Skeletal muscle satellite cell (primary cell): ENCODE measurements around the gene ERV3-1. TPM values are rescaled to one million over a fixed set of nuclear protein-coding genes. Genes with fewer than 3 reads are reported as not detected.
A peak's percentile ranks its signal among the peaks of the same experiment; 100 is the strongest.
"Not testable (repeated sequence)": the region's sequence is repeated elsewhere in the genome, so short reads cannot be mapped to it uniquely, and the experiment has no call there.

ENCODE experiments used
- H3K27me3 ChIP-seq: 2 replicates; pipeline ENCODE4 v1.7.0; 2013; ENCODE audit warnings: low read length; ENCODE audit not compliant: control insufficient read depth, insufficient read depth
- H3K36me3 ChIP-seq: 2 replicates; pipeline ENCODE4 v1.7.0; 2013; ENCODE audit warnings: mild to moderate bottlenecking, control low read depth, low read length; ENCODE audit not compliant: insufficient read depth
- H3K4me1 ChIP-seq: 2 replicates; pipeline ENCODE4 v1.7.0; 2013; ENCODE audit warnings: low read length; ENCODE audit not compliant: control insufficient read depth, insufficient read depth
- H3K4me2 ChIP-seq: 2 replicates; pipeline ENCODE4 v1.7.0; 2013; ENCODE audit warnings: mild to moderate bottlenecking, low read length
- H3K4me3 ChIP-seq: 2 replicates; pipeline ENCODE4 v1.7.0; 2013; ENCODE audit warnings: low read length
- H3K9ac ChIP-seq: 2 replicates; pipeline ENCODE4 v1.7.0; 2013; ENCODE audit warnings: mild to moderate bottlenecking, low read depth, low read length, moderate library complexity
- H3K9me3 ChIP-seq: replicated peaks from 2 replicates; pipeline ENCODE4 v1.7.0; 2013; ENCODE audit warnings: mild to moderate bottlenecking, control low read depth, low read length
- total RNA-seq: library from RNA; depleted of rRNA; stranded (reverse); fragments of >200 nt; gene quantifications from 2 replicates; pipeline ENCODE4 v1.2.3, GENCODE V29; 2012; rRNA removed

The ERV3-1 gene
- 7.9 and 8.1 TPM in 2 replicates for total RNA-seq

DNA sequence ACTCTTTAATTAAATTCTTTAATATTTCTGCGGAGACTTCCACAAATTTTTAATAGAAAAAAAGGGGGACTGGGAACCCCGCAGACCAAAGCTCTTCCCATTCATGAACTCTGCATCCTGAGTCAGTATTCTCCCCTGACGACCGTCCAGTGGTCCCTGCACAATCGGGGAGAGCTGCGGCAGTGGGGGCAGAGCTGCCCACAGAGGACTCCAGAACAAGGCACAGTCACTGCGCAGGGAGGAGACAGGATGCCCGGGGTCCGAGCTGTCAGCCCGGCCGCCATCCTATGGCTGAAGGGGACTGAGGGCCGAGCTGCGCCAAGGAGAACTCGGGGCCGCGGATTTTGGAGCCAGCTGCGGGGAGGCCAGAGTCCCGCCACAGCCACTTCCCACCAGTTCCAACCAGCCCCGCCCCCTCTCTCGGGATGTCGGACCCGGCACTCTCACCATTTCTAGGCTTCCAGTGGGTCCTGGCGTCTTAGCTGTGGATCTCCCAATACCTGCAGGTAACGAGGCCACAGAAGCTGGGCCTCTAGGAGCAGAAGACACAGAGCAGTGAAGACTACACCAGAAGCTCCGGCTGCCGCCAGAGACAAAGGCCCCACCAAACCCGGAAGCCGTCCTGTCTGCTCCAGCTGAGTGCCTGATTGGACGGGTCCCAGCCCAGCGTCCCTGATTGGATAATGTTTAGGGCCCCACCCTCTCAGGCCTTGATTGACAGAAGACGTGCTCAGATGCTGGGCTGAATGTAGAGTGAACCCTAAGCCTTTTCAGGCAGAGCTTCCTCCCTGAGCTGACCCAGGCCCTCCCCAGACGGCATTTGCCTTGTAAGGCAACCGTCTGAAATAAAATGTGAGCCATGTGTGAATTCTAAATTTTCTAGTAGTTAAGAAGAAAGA is at the start of gene ERV3-1:
TSS of gene ERV3-1 (minus strand) at position 594 of the 899 bp plus-strand sequence. CDS start 13,661 bp downstream, outside the sequence.
- H3K27me3 ChIP-seq: no peaks in the 10 kb centered on the region
- H3K9me3 ChIP-seq: no peaks in the 10 kb centered on the region
- H3K4me2 ChIP-seq: peak within 1 kb of the TSS; percentile 82
- peak within 1 kb of the TSS; percentile 88 for H3K4me3 ChIP-seq
- H3K4me1 ChIP-seq: peaks cover 7% of the 10 kb centered on the region
- H3K9ac ChIP-seq: peak within 1 kb of the TSS; percentile 92
- H3K36me3 ChIP-seq: peaks cover 4% of the 10 kb centered on the region

DNA sequence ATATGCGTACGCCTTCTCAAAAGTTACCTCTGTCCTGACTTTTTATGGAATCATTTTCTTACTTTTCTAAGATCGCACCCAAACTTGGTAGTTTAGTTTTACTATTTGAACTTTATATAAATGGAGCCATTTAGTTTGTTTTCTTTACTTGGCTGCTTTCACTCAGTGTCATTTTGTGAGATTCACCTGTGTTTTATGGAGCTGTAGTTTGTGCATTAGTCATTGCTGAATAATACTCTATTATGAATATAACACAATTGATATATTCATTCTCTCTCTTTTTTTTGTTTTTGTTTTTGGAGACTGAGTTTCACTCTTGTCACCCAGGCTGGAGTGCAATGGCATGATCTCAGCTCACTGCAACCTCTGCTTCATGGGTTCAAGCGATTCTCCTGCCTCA is 49.3 kb upstream of the ERV3-1 start:
- H3K4me1 ChIP-seq, H3K36me3 ChIP-seq, H3K9me3 ChIP-seq, H3K9ac ChIP-seq, H3K27me3 ChIP-seq, H3K4me3 ChIP-seq, H3K4me2 ChIP-seq: not testable (repeated sequence)

GRCh38 chr7:65054466-65054994 is 48.0 kb upstream of the ERV3-1 start:
- not testable (repeated sequence) for H3K9ac ChIP-seq, H3K27me3 ChIP-seq, H3K4me1 ChIP-seq, H3K9me3 ChIP-seq, H3K4me2 ChIP-seq, H3K36me3 ChIP-seq, H3K4me3 ChIP-seq

- not testable (repeated sequence) for H3K4me2 ChIP-seq, H3K9me3 ChIP-seq, H3K9ac ChIP-seq, H3K27me3 ChIP-seq, H3K36me3 ChIP-seq, H3K4me3 ChIP-seq, H3K4me1 ChIP-seq
These were observed 45.2 kb upstream of the ERV3-1 start for GRCh38 chr7:65051654-65052053.

GRCh38 chr7:65051139-65051538 is 44.7 kb upstream of the ERV3-1 start:
- not testable (repeated sequence) for H3K9me3 ChIP-seq, H3K4me2 ChIP-seq, H3K36me3 ChIP-seq, H3K4me3 ChIP-seq, H3K27me3 ChIP-seq, H3K9ac ChIP-seq, H3K4me1 ChIP-seq

DNA sequence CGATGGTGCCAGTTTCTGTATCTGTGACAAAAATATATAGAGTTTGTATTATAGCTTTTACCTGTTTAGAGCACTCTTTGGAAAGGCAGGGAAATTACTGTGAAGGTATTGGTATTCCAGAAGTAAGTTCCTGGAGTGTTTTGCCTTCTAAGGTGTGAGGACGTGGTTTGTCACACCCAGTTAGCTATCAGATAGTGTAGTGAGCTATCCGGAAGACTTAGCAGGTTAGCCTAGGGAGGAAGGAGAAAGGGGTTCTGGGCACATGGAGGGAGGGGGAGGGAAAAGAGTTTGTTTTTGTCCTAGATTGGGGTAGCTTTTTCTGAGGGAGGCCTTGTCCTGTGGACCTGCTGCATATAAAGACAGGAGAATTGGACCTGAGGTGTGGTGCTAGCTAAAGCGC is 39.8 kb upstream of the ERV3-1 start:
- H3K4me3 ChIP-seq, H3K9me3 ChIP-seq, H3K36me3 ChIP-seq, H3K9ac ChIP-seq, H3K4me1 ChIP-seq, H3K4me2 ChIP-seq, H3K27me3 ChIP-seq: not testable (repeated sequence)

DNA sequence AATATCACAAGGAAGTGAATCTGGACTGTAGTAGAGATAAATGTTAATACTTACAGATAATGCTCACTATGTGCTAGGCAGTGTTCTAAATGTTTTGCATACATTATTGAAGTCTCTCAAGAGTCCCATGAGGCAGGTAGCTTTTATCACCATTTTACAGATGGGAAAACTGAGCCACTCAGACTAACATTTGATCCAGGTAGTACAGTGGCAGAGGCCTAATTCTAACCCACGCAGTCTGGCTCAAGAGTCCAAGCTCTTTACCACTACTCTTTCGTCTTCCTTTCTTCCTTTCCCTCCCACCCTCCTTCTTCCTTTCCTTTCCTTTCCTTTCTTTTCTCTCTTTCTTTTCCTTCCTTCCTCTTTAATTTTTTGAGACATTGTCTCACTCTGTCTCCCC is 39.1 kb upstream of the ERV3-1 start:
- not testable (repeated sequence) for H3K4me1 ChIP-seq, H3K9ac ChIP-seq, H3K4me2 ChIP-seq, H3K27me3 ChIP-seq, H3K4me3 ChIP-seq, H3K9me3 ChIP-seq, H3K36me3 ChIP-seq

GRCh38 chr7:65038767-65039166 is 32.3 kb upstream of the ERV3-1 start:
- H3K9ac ChIP-seq: peak overlapping the region; percentile 73

DNA sequence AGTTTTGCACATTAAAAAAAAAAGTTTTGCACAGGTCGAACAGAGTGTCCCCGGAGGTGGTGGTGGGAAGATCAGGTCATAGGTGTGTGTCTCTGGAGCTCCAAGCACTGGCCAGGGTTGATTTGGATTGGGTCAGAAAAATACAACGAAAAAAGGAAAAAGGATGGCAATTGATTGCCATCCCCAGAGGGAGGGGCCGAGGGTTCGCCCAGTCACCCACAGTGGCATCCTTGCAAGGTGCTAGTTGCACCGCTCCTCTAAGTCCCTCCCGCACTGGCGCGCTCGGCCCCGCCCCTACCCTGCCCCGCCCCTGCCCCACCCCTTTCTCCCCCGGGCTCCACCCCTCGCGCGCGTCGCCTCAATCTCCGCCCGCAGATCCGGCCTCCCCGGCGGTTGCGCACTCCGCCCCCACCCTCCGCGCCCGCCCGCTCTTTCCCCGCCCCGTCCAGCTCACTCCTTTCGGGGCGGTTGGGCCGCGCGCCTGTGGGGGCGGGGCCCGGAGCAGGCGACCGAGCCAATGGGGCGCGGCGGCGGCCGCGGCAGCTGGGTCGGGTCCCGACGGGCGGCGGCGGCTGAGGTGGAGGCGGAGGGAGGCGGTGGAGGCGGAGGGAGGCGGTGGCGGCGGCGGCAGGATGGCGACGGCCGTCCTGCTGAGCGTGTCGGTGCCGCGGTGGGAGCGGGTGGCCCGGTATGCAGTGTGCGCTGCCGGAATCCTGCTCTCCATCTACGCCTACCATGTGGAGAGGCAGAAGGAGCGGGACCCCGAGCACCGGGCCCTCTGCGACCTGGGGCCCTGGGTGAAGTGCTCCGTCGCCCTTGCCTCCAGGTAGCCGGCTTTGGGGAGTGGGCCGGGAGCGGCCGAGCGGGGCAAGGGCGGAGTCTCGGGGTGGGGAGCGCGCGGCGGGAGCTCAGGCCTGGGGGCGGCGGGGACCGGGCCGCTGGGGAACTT is 31.5 kb upstream of the ERV3-1 start:
- H3K27me3 ChIP-seq: no peaks in the 10 kb centered on the region
- H3K36me3 ChIP-seq: no peaks in the 10 kb centered on the region
- H3K9me3 ChIP-seq: no peaks in the 10 kb centered on the region
- H3K9ac ChIP-seq: peak overlapping the region; percentile 78
- H3K4me3 ChIP-seq: peak overlapping the region; percentile 83
- H3K4me2 ChIP-seq: peak overlapping the region; percentile 70
- peaks cover 2% of the 10 kb centered on the region for H3K4me1 ChIP-seq

More at GRCh38 chr7:65038767-65039166, 32.3 kb upstream of the ERV3-1 start:
- H3K27me3 ChIP-seq, H3K4me1 ChIP-seq, H3K9me3 ChIP-seq, H3K36me3 ChIP-seq: not testable (repeated sequence)
- Histone ChIP-seq H3K4me3 (peak overlapping the region; percentile 83), H3K4me2 (peak overlapping the region; percentile 91)

DNA sequence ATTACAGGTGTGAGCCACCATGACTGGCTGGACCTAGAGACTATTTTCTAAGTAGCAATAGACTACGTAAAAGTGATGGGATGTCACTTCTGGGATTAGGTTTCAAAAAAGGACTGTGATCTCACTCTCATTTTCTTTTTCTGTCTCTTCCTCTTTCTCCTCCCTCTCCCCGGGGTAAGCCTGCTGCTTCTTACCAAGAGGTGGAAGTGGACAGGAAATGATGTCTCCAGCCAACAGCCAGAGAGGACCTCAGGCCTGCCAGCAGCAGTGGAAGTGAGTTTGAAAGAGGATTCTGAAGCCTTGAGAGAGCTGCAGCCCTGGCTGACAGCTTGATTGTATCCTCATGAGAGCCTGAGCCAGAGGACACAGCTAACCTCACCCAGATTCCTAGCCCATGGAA is 30.0 kb upstream of the ERV3-1 start:
- H3K4me2 ChIP-seq, H3K4me1 ChIP-seq, H3K36me3 ChIP-seq, H3K4me3 ChIP-seq, H3K9ac ChIP-seq, H3K27me3 ChIP-seq, H3K9me3 ChIP-seq: not testable (repeated sequence)

DNA sequence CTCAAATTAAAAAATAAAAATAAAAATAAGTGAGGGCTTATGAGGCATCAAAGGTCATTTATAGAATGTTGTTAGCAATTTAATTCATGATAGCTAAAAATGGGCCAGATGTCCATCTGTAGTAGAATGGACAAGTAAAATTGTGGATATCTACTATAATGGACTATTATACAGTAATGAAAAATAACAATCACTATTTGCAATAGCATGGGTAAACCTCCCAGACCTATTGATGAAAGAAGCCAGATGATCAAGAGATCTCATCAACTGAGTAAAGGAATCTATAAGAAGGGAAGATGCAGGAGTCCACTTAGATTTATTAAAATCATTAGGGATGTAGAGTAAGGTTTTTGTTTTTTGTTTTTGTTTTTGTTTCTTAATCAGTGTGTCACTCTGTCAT is 29.0 kb upstream of the ERV3-1 start:
- not testable (repeated sequence) for H3K27me3 ChIP-seq, H3K36me3 ChIP-seq, H3K4me1 ChIP-seq, H3K4me3 ChIP-seq, H3K4me2 ChIP-seq, H3K9ac ChIP-seq, H3K9me3 ChIP-seq
